Eye (tissue), 1 donor: Measurements from ENCODE around the gene GRIN1.
A peak's percentile ranks its signal among the peaks of the same experiment; 100 is the strongest.

Source experiments
- DNase-seq: peaks from one replicate; pipeline ENCODE4 v3.0.0-alpha.2; 2015

GRIN1 gene

DNA sequence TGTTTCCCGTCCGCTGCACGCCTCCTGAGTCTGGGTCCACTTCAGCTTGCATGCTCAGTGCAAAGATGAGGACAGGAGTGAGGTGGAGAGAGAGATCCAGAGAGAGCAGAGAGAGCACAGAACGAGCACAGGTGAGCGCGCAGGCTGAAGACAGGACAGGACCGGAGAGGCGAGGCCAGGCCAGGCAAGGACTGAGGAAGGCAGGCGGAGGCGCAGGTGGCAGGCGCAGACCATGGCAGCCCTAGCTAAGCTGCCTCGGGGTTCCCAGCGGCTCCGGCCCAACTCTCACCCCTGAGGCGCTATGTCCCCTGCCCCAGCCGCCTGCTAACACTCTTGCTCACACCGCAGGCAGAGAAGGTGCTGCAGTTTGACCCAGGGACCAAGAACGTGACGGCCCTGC lies 9.7 kb downstream of the GRIN1 start:
- DNase-seq: no peak

DNA sequence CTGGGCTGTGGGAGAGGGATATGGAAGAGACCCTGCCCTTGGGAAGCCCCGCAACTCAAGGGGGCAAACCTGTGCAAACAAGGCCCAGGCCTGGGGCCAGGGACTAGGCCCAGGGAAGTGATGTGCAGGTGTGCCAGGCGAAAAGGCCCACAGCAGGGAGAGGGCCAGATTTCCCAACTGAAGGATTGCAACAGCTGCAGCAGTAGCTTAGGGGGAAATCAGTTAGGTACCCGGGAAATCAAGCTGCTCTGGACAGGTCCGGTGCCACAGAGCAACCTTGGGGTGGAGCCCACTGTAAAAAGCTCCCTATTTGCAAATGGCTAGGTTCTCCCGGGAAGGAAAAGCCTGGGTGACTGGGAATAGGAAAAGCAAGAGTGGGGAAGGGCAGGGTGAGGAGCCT lies 10.4 kb downstream of the GRIN1 start:
- DNase-seq: no peak

DNA sequence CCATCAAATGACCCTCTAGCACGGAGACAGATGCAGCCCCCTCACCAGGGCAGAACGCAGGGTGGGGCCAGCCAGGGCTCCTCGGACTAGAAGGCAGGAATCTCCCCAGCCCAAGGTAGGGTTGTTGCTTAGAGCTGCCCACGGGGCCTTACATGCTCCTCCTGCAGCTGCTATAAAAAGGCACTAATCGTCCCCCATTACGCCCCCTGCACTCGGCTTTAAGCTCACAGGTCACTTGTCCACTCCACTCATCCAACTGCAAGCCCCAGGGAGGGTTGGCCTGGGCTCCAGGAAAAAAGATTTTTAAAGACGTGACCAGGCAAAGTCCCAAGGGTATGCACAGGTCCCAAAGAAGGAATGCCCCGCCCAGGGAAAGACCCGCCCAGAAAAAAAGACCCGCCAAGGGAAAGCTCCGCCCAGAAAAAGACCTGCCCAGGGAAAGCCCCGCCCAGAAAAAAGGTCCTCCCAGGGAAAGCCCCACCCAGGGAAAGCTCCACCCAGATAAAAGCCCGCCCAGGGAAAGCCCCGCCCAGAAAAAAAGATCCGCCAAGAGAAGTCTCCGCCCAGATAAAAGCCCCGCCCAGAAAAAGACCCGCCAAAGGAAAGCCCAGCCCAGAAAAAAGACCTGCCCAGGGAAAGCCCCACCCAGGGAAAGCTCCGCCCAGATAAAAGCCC lies 11.1 kb downstream of the GRIN1 start:
- no peak for DNase-seq

DNA sequence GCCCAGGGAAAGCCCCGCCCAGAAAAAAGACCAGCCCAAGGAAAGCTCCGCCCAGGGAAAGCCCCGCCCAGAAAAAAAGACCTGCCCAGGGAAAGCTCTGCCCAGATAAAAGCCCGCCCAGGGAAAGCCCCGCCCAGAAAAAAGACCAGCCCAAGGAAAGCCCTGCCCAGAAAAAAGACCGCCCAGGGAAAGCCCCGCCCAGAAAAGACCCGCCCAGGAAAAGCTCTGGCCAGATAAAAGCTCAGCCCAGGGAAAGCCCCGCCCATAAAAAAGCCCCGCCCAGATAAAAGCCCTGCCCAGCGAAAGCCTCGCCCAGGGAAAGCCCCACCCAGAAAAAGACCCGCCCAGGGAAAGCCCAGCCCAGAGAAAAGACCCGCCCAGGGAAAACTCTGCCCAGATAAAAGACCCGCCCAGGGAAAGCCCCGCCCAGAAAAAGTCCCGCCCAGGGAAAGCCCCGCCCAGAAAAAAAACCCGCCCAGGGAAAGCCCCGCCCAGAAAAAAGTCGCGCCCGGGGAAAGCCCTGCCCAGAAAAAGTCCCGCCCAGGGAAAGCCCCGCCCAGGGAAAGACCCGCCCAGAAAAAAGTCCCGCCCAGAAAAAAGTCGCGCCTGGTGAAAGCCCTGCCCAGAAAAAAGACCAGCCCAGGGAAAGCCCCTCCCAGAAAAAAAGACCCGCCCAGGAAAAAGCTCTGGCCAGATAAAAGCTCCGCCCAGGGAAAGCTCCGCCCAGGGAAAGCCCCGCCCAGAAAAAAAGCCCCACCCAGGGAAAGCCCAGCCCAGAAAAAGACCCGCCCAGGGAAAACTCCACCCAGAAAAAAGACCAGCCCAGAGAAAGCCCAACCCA lies 11.9 kb downstream of the GRIN1 start:
- DNase-seq: no peak

DNA sequence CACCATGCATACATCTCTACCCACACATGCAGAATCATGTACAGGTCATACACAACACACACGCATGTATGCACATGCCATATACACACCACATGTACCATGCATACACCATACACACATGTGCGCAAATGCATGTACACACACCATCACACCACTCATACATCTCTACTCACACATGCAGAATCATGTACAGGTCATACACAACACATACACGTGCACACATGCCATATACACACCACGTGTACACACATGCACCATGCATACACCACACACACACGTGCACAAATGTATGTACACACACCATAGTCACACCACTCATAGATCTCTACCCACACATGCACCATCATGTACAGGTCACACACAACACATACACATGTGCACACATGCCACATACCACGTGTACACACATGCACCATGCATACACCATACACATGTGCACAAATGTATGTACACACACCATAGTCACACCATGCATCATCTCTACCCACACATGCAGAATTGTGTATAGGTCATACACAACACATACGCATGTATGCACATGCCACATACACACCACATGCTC lies 14.0 kb downstream of the GRIN1 start:
- DNase-seq: no peak

DNA sequence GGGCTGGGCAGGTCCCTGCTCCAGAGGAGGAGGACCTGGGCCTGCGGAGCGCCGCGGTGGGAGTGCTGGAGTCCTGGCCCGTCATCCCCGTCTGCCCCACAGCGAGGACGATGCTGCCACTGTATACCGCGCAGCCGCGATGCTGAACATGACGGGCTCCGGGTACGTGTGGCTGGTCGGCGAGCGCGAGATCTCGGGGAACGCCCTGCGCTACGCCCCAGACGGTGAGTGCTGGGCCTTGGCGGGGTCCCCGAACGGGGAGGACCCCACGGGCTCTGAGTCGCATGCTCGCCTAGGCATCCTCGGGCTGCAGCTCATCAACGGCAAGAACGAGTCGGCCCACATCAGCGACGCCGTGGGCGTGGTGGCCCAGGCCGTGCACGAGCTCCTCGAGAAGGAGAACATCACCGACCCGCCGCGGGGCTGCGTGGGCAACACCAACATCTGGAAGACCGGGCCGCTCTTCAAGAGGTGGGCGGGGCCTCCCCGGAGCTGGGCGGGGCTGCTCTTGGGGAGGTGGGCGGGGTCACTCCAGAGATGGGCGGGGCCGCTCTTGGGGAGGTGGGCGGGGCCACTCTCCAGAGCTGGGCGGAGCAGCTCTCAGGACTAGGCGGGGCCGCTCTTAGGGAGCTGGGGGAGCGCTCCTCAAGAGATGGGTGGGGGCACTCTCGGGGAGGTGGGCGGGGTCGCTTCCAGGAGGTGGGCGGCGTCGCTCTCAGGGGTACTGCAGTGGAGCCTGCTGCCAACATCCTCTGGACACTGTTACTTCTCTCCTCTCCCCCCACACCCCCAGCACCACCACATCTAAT lies 17.8 kb downstream of the GRIN1 start:
- DNase-seq: peak; percentile 52

DNA sequence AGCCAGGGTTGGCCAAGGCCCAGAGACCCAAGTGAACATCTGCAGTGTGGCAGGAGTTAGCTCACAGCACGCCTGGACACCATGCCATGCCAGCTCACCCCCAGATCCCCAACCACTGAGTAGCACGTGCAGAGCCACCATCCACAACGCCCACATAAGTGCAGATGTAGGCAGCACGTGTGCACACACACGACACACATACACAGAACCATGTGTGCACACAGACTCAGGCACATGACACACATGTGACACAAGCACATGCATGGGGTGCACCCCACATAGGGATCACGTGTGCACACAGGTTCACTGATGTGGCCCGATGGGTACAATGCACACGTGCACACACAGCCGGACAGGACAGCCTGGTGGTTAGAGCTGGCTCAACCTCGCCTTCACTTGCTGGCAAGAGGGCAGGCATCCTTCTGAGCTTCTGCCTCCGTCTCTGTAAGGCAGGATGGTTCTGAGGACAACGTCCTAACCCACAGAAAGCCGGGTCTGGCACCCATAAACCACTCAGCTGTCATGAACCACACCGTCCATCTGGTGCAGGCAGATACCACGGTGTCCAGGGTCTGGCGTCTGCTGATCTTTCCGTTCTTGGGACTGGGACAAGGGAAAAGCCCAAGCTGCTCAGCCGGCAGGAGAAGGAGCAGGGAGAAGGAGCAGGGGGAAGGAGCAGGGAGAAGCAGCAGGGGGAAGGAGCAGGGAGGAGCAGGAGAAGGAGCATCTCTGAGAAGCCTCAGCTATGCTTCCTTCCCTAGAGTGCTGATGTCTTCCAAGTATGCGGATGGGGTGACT lies 18.9 kb downstream of the GRIN1 start:
- no peak for DNase-seq

DNA sequence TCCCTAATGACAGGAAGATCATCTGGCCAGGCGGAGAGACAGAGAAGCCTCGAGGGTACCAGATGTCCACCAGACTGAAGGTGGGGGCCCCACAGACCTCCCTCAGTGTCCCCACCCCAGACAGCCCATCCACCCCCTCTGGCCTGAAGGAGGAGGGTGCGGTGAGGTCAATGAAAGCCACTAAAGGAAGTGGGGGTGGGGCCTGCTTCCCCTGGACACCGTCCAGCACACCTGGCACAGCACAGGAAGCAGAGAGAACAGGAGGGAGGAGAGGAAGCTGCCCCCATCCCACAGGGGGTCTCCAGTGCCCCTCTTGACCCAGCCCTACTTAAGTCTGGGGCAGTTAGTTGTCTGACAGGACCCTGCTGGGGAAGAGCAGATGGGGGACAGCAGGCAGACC lies 19.7 kb downstream of the GRIN1 start:
- no peak for DNase-seq

DNA sequence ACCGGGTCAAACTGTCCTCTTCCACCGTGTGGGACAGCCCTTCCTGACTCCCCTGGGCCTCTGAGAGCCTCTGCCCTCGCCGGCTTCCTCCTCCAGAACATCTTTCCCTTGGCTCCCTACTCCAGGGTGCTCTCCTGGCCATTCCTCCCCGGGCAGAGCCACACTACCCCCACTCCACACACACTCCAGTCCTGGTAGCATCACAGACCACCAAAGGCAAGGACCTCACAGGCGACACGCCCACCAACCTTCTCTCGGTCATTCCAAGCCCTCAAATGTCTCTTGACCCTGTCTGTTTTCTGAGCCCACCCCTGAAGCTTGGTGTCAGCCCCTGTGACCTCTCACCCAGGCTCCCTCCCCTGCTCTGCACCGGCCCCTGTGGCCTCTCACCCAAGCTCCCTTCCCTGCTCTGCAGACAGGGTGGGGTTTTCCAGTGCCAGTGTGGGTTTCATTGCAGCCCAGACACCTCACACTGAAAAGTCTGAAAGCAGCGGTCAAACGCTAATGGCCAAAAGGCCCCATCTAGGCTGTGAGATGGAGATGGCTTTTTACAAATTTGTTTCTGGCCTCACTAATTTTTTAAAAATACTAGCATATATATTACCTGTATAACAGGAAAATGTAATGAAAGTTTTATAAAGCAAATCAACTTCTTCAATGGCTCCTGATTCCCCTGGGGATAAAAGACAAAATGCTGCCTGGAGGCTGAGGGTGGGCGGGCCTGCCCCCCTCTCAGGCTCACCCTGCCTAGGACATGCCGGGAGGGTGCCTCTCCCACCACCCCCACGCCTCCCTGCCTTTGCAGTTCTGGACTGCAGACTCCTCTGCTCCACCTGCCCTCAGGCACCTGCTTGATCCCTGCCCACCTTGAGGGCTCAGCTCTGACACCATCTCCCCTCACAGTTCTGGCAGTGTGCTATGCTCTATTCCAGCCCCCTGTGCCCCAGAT lies 20.4 kb downstream of the GRIN1 start:
- no peak for DNase-seq

DNA sequence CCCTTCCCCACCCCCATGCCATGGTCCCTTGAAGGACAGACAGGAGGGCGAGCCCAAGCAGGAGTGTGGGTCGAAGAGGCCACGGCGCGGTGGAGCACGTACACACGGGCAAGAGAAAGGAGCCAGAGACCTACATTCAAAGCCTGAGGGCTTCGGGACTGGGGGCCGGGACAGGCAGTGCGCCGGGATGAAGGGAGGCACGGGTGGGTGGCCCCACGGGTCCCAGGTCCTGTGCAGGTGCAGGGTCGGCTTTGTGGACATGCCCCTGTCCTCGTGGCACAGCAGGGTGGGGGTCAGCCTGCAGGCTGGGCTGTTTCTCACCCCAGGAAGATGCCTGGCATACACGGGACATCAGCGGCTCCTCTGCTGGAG lies 21.1 kb downstream of the GRIN1 start:
- no peak for DNase-seq

DNA sequence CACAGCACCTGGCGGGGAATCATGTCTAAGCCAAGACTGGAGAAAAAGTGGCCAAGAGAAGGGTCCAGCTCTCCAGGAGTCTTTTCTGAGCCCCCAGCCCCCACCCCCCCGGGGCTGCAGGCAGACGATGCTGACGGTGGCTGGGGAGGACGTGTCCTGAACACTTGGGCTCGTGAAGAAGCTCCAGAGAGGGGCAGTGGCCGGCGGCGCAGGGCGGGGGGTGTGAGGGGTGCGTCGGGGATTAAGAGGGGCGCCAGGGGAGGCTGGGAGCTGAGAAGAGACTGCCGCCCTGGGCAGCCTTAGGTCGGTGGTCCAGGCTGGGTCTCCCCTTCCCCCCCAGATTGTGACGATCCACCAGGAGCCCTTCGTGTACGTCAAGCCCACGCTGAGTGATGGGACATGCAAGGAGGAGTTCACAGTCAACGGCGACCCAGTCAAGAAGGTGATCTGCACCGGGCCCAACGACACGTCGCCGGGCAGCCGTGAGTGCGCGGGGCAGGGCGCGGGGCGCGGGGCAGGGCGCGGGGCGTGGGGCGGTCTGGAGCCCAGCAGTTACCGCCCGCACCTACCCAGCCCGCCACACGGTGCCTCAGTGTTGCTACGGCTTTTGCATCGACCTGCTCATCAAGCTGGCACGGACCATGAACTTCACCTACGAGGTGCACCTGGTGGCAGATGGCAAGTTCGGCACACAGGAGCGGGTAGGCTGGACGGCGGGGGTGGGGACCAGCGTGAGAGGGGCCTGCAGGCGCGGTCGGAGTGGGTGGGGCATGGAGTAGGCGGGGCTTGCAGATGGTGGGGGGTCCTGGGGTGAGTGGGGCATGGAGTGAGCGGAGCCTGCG lies 22.0 kb downstream of the GRIN1 start:
- no peak for DNase-seq

DNA sequence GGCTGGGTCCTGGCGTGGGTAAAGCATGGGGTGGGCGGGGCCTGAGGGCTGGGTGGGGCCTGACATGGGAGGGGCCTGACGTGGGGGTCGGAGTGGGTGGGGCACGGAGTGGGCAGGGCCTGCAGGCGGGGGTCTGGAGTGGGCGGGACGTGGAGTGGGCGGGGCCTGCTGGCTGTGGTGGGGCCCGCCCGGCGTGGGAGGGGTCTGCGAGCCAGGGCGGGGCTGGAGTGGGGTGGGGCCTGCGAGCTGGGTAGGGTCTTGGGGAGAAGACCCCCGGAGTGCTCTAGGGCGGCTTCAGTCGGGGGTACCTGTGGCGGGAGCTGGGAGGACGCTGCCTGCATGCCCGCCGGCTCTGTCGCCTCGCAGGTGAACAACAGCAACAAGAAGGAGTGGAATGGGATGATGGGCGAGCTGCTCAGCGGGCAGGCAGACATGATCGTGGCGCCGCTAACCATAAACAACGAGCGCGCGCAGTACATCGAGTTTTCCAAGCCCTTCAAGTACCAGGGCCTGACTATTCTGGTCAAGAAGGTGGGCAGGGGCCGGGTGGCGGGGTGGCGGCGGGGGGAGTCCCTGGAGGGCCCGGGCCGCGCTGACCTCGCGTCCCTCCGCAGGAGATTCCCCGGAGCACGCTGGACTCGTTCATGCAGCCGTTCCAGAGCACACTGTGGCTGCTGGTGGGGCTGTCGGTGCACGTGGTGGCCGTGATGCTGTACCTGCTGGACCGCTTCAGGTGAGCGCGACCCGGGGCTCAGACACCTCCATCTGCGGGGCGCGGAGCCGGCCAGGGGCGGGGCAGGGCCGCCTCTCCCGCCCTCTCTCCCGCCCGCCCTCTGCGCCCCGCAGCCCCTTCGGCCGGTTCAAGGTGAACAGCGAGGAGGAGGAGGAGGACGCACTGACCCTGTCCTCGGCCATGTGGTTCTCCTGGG lies 22.9 kb downstream of the GRIN1 start:
- DNase-seq: no peak

DNA sequence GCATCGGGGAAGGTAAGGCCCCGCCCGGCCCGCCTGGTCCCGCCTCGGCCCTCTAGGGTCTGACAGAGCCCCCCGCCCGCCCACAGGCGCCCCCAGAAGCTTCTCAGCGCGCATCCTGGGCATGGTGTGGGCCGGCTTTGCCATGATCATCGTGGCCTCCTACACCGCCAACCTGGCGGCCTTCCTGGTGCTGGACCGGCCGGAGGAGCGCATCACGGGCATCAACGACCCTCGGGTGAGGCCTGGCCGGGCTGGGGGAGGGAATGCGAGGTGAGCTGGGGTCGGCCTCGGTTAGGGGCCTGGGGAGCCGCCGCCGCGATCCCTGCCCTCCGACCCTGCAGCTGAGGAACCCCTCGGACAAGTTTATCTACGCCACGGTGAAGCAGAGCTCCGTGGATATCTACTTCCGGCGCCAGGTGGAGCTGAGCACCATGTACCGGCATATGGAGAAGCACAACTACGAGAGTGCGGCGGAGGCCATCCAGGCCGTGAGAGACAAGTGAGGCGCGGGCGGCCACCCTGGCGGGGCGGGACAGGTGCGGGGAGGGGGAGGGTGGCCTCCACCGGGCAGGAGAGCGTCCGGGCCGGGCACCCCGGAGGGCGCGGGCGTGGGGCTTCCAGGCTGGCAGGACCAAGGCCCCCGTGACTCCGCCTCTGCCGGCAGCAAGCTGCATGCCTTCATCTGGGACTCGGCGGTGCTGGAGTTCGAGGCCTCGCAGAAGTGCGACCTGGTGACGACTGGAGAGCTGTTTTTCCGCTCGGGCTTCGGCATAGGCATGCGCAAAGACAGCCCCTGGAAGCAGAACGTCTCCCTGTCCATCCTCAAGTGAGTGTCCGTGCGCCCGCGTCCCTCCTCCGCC lies 23.8 kb downstream of the GRIN1 start:
- DNase-seq: peak; percentile 54

DNA sequence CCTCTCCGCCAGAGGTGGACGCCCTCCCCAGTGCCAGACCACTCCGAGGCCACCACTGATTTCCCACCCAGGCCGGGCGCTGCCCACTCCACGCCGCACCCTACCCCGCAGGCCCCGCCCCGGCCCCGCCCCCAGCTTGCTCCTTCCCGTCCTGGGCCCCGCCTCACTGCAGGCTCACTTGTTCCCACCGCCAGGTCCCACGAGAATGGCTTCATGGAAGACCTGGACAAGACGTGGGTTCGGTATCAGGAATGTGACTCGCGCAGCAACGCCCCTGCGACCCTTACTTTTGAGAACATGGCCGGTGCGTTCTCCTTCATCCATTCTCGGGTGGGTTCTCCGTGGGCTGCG lies 24.4 kb downstream of the GRIN1 start:
- DNase-seq: no peak

DNA sequence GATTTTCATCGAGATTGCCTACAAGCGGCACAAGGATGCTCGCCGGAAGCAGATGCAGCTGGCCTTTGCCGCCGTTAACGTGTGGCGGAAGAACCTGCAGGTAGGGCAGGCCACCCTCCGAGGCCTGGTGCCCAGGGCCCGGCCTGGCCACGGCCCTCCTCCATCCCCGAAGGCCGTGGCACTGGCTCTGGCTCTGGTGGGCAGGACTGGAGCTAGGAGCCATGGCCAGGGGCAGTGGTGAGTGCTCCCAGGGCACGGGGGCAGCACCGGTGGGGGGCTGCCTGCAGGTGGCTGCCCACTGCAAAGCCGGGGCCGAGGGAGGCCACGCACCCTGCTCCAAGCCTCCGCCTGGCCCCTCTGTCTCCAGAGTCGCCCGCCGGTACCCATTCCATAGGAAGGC lies 24.9 kb downstream of the GRIN1 start:
- DNase-seq: no peak

DNA sequence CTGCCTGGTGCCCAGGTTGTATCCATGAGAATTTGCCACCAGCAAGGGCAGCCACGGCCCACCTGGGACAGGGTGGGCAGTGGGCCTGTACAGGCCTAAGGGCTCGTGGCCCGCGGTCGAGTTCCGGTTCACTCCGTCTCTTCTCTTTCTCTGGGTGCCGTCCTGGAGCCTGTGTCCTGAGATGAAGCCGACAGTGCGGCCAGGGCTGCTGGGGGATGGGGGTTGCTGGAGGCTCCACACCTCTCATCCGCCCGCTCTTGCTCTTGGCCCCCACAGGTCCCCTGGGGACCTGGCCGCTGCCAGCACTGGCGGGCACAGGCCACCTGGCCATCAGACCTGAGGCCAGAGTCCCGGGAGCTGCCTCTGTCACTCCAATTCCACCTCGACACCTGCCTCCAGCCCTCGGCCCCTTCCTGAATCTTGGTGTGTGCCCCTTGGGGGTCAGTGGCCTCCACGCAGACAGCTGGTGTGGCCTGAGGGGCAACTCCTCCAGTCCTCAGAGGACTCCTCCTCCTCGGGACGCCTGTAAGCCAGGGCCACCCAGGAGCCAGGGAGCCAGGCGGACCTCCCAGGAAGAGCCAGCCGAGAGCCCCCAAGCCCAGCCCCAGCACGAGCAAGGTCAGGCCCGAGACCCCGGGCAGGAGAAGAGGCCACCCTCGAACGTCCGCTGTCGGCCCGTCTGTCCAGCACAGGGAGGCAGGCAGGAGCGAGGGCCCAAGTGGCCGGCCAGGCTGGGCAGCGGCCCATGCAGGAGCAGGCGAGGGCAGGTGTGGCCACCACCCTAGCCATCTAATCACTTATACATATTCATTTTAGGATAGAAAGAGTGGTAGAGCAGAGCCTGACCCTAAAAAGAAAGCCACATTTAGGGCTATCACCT lies 25.7 kb downstream of the GRIN1 start:
- DNase-seq: no peak

DNA sequence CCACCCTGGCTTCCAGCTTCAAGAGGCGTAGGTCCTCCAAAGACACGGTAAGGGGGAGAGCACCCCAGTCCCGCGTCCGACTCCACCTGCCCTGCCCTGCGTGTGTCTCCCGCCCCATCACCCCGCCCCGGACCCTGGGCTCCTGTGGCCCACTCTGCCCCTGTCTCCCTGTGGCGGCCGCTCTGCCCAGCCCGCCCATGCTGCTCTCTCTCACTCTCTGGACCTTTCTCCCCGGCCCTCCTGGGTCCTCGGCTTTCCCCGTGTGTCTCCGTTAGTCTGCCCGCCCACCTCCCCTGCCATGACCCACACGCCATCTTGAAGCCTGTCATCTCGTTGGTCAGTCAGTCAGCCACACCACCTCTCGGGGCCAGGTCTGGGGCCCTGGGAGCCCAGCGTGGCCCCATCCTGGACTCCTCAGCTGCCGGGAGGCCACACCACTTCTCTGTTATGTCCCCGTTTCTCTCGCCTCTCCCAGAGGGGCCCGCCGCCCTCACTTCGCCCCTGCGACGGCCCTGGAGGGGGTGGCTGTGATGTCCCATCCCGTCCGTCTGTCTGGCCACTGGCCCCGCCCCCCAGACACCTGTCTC lies 26.4 kb downstream of the GRIN1 start:
- DNase-seq: no peak
